Neuronal stem cell (in vitro differentiated cells): ENCODE data around the gene THRAP3.

Source experiments
- DNase-seq: peaks from one replicate; pipeline ENCODE4 v3.0.0-alpha.2; 2013; ENCODE audit warnings: low spot score
- H2AFZ ChIP-seq: one replicate; pipeline ENCODE4 v1.6.1; 2013; ENCODE audit warnings: mild to moderate bottlenecking, low read length, inconsistent platforms
- H2AK5ac ChIP-seq: 2 replicates; pipeline ENCODE4 v1.6.1; 2013; ENCODE audit warnings: low read depth, mild to moderate bottlenecking, inconsistent platforms, low read length, moderate library complexity, mixed read lengths
- H2BK120ac ChIP-seq: 2 replicates; pipeline ENCODE4 v1.6.1; 2013; ENCODE audit warnings: low read depth, mild to moderate bottlenecking, inconsistent platforms, low read length, moderate library complexity, mixed read lengths
- H2BK12ac ChIP-seq: one replicate; pipeline ENCODE4 v1.6.1; 2013; ENCODE audit warnings: low read length, inconsistent platforms
- H2BK15ac ChIP-seq: 2 replicates; pipeline ENCODE4 v1.6.1; 2013; ENCODE audit warnings: mild to moderate bottlenecking, low read length, inconsistent platforms, mixed read lengths
- H2BK5ac ChIP-seq: one replicate; pipeline ENCODE4 v1.6.1; 2013; ENCODE audit warnings: inconsistent platforms, mild to moderate bottlenecking, low read length, moderate library complexity
- H3K14ac ChIP-seq: one replicate; pipeline ENCODE4 v1.6.1; 2013; ENCODE audit warnings: low read length, inconsistent platforms
- H3K18ac ChIP-seq: 2 replicates; pipeline ENCODE4 v1.6.1; 2013; ENCODE audit warnings: low read length, inconsistent platforms
- H3K23ac ChIP-seq: 2 replicates; pipeline ENCODE4 v1.6.1; 2013; ENCODE audit warnings: low read depth, mild to moderate bottlenecking, mixed read lengths, low read length, inconsistent platforms; ENCODE audit not compliant: poor library complexity
- H3K27ac ChIP-seq: replicated peaks from 3 replicates; pipeline ENCODE4 v1.5.1; 2013; ENCODE audit warnings: low read length, inconsistent platforms
- H3K27me3 ChIP-seq, 3 experiments: 2 replicates each; pipeline ENCODE4 v1.6.1; 2013; ENCODE audit warnings: low read length in 3 of 3, mild to moderate bottlenecking in 2 of 3, inconsistent platforms in 1 of 3, low read depth in 1 of 3, mixed read lengths in 1 of 3, moderate library complexity in 1 of 3; ENCODE audit not compliant: control insufficient read depth in 3 of 3, insufficient read depth in 3 of 3
- H3K36me3 ChIP-seq, 2 donors: replicated peaks in 1 of 2; 2 replicates each; pipeline ENCODE4 v1.6.1; 2013; ENCODE audit warnings: low read length in 2 of 2; ENCODE audit not compliant: control insufficient read depth in 2 of 2, insufficient read depth in 2 of 2
- H3K4ac ChIP-seq: 2 replicates; pipeline ENCODE4 v1.6.1; 2013; ENCODE audit warnings: inconsistent platforms, mild to moderate bottlenecking, low read length, moderate library complexity
- H3K4me1 ChIP-seq, 2 donors: 1 replicate in 1 of 2; 2 replicates in 1 of 2; pipeline ENCODE4 v1.6.1; 2013; ENCODE audit warnings: low read length in 2 of 2, low read depth in 1 of 2; ENCODE audit not compliant: control insufficient read depth in 2 of 2, insufficient read depth in 1 of 2
- H3K4me2 ChIP-seq: one replicate; pipeline ENCODE4 v1.6.1; 2013; ENCODE audit warnings: mild to moderate bottlenecking, low read length, inconsistent platforms; ENCODE audit not compliant: insufficient read depth, poor library complexity, severe bottlenecking
- H3K4me3 ChIP-seq, 2 donors: 2 replicates each; pipeline ENCODE4 v1.5.1; 2013; ENCODE audit warnings: low read length in 2 of 2, mild to moderate bottlenecking in 2 of 2, inconsistent platforms in 1 of 2, moderate library complexity in 1 of 2
- H3K79me1 ChIP-seq: one replicate; pipeline ENCODE4 v1.6.1; 2013; ENCODE audit warnings: low read depth, mild to moderate bottlenecking, inconsistent platforms, low read length, moderate library complexity
- H3K9ac ChIP-seq: one replicate; pipeline ENCODE4 v1.6.1; 2013; ENCODE audit warnings: mild to moderate bottlenecking, low read depth, low read length, inconsistent platforms; ENCODE audit not compliant: poor library complexity
- H3K9me3 ChIP-seq, 2 donors: replicated peaks in 1 of 2; 2 replicates each; pipeline versions ENCODE3 to v1.6.1; 2013; ENCODE audit warnings: low read length in 2 of 2, mild to moderate bottlenecking in 2 of 2, inconsistent platforms in 1 of 2, low read depth in 1 of 2, mixed read lengths in 1 of 2, moderate library complexity in 1 of 2; ENCODE audit not compliant: control insufficient read depth in 2 of 2, insufficient read depth in 1 of 2
- H4K8ac ChIP-seq: one replicate; pipeline ENCODE4 v1.6.1; 2013; ENCODE audit warnings: low read depth, mild to moderate bottlenecking, inconsistent platforms, low read length, moderate library complexity
- H4K91ac ChIP-seq: one replicate; pipeline ENCODE4 v1.6.1; 2013; ENCODE audit warnings: low read length, low read depth, mild to moderate bottlenecking, inconsistent platforms; ENCODE audit not compliant: poor library complexity
- WGBS, 2 donors: extraction: QIAGEN DNeasy Blood & Tissue Kit; methylation state at CpG; one replicate each; pipeline ENCODE4 v1.1.7; 2013; ENCODE audit warnings: missing lambda C conversion rate in 2 of 2, mixed read lengths in 1 of 2; ENCODE audit not compliant: insufficient read length in 2 of 2, insufficient replicate concordance in 1 of 2; ENCODE audit errors: extremely low coverage in 2 of 2; 5-methylcytosine and 5-hydroxymethylcytosine counted together

THRAP3 gene

DNA sequence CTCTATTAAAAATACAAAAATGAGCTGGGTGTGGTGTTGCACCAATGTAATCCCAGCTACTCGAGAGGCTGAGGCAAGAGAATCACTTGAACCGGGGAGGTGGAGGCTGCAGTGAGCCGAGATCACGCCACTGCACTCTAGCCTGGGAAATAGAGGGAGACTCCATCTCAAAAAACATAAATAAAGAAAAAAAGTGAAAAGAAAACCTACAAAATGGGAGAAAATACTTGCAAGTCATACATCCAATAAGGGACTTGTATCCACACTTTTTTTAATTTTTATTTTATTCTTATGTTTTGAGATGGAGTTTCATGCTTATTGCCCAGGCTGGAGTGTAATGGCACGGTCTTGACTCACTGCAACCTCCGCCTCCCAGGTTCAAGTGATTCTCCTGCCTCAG, 52.4 kb downstream of the THRAP3 start:
- H3K18ac ChIP-seq, result no peak overlapping the region
- H3K9me3 ChIP-seq, result no peaks in the 10 kb centered on the region
- H3K14ac ChIP-seq, result no peak overlapping the region
- no peak overlapping the region for H3K4me3 ChIP-seq
- H3K4me1 ChIP-seq, result no peaks in the 10 kb centered on the region
- no peaks in the 10 kb centered on the region for H3K27me3 ChIP-seq
- WGBS, 2 donors, result no CpG with 5 or more reads among the region's 6 CpGs
- peaks cover 1% of the 10 kb centered on the region for H3K79me1 ChIP-seq
- no peak overlapping the region for H3K23ac ChIP-seq
- no peak overlapping the region for H3K4me2 ChIP-seq
- no peak for DNase-seq
- H2BK120ac ChIP-seq, result no peak overlapping the region
- no peak overlapping the region for H4K8ac ChIP-seq
- H3K9ac ChIP-seq, result no peak overlapping the region
- peaks cover 0 to 64% of the 10 kb centered on the region in 2 donors for H3K36me3 ChIP-seq
- H4K91ac ChIP-seq, result no peak overlapping the region
- H2AK5ac ChIP-seq, result no peak overlapping the region
- no peak overlapping the region for H3K27ac ChIP-seq
- H2BK12ac ChIP-seq, result no peak overlapping the region
- no peak overlapping the region for H3K4ac ChIP-seq
- no peak overlapping the region for H2AFZ ChIP-seq
- no peak overlapping the region for H2BK5ac ChIP-seq
- H2BK15ac ChIP-seq, result no peak overlapping the region

DNA sequence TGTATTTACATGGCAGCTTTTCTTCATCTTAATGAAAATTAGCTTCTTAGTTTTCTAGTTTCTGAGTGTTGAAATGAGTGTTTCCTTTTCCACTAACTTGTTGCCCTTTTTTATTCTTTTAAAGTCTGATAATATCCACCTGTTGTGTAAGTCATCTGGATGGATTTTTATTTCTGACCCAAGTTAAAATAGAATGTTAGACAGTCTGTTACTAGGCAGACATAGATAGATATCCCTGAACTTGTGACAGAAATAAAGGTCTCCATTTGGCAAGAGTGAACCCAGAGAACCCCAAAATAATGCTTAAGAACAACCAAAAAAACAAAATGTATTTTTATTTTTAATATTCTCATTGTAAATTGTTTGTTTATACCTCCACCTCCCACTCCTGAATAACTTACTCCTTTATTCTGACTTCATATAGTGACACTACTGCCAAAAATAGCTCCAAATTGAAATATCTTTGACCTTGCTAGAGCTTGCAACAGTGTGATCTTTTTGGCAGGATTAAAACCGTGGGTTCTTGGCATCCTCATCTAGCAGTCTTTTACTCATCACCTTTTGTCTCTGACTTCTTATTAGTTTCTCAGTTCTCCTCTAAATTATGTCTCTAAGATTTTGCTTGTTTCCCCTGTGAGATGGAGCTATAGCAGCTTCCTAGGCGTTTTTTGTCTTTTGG, 55.0 kb downstream of the THRAP3 start:
- no CpG with 5 or more reads among the region's 2 CpGs for WGBS, 2 donors
- Histone ChIP-seq H3K4ac (no peak overlapping the region), H2BK5ac (no peak overlapping the region), H3K79me1 (peaks cover 1% of the 10 kb centered on the region), H3K27me3 (no peaks in the 10 kb centered on the region), H2BK15ac (no peak overlapping the region), H2BK120ac (no peak overlapping the region), H3K9me3 (no peaks in the 10 kb centered on the region), H3K18ac (no peak overlapping the region), H3K4me3 (no peak overlapping the region), H3K23ac (no peak overlapping the region), H3K14ac (no peak overlapping the region), H2AK5ac (no peak overlapping the region), H3K4me1 (no peaks in the 10 kb centered on the region), H3K9ac (no peak overlapping the region), H3K4me2 (no peak overlapping the region), H2BK12ac (no peak overlapping the region), H3K27ac (no peak overlapping the region), H4K8ac (no peak overlapping the region), H3K36me3 (peaks cover 3 to 65% of the 10 kb centered on the region in 2 donors), H4K91ac (no peak overlapping the region), H2AFZ (no peak overlapping the region)
- no peak for DNase-seq

DNA sequence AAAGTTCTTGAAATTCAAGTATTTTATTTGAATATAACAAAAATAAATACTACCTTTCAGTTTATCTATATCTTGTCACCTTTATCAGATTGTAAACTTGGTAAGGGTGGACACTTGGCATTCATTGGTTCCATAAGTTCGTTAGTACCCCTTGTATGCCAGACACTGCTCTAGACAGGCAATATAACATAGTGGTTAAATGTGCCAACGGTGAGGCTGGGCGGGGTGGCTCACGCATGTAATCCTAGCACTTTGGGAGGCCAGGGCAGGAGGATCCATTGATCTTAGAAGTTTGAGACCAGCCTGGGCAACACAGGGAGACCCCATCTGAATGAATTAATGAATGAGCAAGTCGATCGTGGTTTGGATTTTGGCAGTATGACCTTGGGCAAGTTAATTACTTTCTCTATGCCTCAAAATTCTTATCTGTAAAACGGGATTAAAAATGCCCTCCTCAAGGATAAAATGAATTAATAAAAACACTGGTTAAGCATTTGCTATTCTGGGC, 55.6 kb downstream of the THRAP3 start:
- Histone ChIP-seq H3K4me1 (no peaks in the 10 kb centered on the region), H2BK120ac (no peak overlapping the region), H3K9ac (no peak overlapping the region), H3K9me3 (no peaks in the 10 kb centered on the region), H3K79me1 (peaks cover 1% of the 10 kb centered on the region), H3K4ac (no peak overlapping the region), H3K27ac (no peak overlapping the region), H3K27me3 (no peaks in the 10 kb centered on the region), H3K18ac (no peak overlapping the region), H3K14ac (no peak overlapping the region), H3K36me3 (peaks cover 5 to 65% of the 10 kb centered on the region in 2 donors), H4K91ac (no peak overlapping the region), H3K23ac (no peak overlapping the region), H2AFZ (no peak overlapping the region), H2BK15ac (no peak overlapping the region), H2BK12ac (no peak overlapping the region), H2BK5ac (no peak overlapping the region), H4K8ac (no peak overlapping the region), H3K4me2 (no peak overlapping the region), H3K4me3 (no peak overlapping the region), H2AK5ac (no peak overlapping the region)
- WGBS, 2 donors, result no CpG with 5 or more reads among the region's 7 CpGs
- DNase-seq, result no peak

DNA sequence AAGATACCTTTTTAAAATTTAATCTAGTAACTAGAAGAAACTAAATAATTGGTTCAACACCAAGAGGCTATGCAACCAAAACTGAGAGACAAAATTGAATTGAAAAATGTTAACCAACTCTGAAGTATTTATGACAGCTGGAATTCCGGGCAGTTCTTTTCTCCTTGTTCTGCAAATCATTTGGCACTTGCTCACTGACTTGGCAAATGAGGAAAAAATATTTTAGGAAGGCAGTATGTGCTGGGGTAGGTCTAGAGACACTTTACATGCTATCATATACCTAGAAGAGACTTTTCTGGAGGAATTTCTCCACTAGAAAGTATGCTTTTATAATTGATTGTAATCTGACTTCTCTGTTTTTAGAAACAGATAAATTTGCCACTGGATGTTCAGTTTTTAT, 59.8 kb downstream of the THRAP3 start:
- Histone ChIP-seq H3K79me1 (peaks cover 5% of the 10 kb centered on the region), H4K8ac (no peak overlapping the region), H3K36me3 (peaks cover 22 to 94% of the 10 kb centered on the region in 2 donors), H3K9ac (no peak overlapping the region), H2BK15ac (no peak overlapping the region), H3K9me3 (no peaks in the 10 kb centered on the region), H2BK120ac (no peak overlapping the region), H2BK12ac (no peak overlapping the region), H3K14ac (no peak overlapping the region), H2BK5ac (no peak overlapping the region), H2AFZ (no peak overlapping the region), H3K27me3 (no peaks in the 10 kb centered on the region), H3K4me1 (no peaks in the 10 kb centered on the region), H4K91ac (no peak overlapping the region), H3K27ac (no peak overlapping the region), H3K23ac (no peak overlapping the region), H3K18ac (no peak overlapping the region), H2AK5ac (no peak overlapping the region), H3K4me2 (no peak overlapping the region), H3K4ac (no peak overlapping the region), H3K4me3 (no peak overlapping the region)
- no peak for DNase-seq
- no CpG with 5 or more reads among the region's 1 CpG for WGBS, 2 donors
